Measurements from ENCODE around the gene PANK4.

DNA sequence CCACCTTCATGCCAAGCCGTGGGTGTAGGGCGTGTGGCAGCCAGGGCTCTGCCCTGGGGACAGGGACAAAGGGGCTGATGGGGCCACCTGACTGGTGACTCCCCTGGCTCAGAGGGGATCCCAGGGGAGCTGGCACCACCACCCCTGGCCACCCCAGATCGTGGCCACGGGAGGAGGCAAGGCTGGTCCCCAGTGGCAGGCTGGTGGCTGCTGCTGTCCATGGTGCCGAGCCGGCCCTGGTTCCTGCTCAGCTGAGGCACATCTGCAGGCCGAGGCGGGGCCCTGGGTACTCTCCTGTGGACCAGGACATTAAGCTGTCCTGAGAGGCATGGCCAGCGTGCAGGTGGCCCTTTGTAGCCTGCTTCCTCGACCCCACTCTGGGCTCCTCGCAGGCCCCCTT, 43.8 kb downstream of the PANK4 start:
- TF ChIP-seq, protein P1, sequence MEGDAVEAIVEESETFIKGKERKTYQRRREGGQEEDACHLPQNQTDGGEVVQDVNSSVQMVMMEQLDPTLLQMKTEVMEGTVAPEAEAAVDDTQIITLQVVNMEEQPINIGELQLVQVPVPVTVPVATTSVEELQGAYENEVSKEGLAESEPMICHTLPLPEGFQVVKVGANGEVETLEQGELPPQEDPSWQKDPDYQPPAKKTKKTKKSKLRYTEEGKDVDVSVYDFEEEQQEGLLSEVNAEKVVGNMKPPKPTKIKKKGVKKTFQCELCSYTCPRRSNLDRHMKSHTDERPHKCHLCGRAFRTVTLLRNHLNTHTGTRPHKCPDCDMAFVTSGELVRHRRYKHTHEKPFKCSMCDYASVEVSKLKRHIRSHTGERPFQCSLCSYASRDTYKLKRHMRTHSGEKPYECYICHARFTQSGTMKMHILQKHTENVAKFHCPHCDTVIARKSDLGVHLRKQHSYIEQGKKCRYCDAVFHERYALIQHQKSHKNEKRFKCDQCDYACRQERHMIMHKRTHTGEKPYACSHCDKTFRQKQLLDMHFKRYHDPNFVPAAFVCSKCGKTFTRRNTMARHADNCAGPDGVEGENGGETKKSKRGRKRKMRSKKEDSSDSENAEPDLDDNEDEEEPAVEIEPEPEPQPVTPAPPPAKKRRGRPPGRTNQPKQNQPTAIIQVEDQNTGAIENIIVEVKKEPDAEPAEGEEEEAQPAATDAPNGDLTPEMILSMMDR (IDR thresholded peaks at IDR 0.05): no peak
- no peak for TF ChIP-seq POLR2A (IDR thresholded peaks at IDR 0.05)

All from thyroid gland (tissue), 4 donors.